GM18502 (cell line): ENCODE results near the gene CHST11.

ENCODE experiments used
- ATAC-seq: cut with Tn5 transposase; IDR thresholded peaks from one replicate; pipeline ENCODE4 v1.9.1; 2021; ENCODE audit warnings: mild to moderate bottlenecking; ENCODE audit not compliant: unreplicated experiment, poor library complexity

CHST11 gene

DNA sequence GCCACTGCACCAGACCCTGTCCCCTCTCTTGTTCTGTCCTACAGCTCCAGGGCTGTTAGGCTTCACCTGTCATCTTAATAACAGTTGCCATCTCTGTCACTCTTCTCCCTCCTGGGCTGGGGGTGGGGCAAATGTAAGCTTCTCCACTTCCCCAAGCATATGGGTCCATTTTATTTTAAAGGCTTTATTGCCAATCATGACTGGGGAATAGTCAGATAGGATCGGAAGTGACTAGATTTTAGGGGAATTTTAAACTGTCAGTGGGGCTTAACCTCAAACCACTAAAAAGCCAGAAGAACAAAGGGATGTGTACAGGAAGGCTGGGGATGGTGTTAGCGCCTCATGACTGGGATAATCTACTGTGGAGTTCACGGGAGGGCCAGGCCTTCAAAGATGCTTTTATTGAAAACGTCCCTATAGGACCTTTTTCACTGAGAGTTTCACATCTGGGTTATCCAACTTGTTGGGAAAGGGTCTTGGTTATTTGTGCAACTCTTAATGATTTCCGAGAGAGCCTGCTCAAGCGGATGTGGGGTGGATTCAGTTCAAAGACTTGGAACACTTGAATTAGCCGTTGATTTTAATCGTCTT is 41.6 kb downstream of the CHST11 start:
- ATAC-seq: no peak

DNA sequence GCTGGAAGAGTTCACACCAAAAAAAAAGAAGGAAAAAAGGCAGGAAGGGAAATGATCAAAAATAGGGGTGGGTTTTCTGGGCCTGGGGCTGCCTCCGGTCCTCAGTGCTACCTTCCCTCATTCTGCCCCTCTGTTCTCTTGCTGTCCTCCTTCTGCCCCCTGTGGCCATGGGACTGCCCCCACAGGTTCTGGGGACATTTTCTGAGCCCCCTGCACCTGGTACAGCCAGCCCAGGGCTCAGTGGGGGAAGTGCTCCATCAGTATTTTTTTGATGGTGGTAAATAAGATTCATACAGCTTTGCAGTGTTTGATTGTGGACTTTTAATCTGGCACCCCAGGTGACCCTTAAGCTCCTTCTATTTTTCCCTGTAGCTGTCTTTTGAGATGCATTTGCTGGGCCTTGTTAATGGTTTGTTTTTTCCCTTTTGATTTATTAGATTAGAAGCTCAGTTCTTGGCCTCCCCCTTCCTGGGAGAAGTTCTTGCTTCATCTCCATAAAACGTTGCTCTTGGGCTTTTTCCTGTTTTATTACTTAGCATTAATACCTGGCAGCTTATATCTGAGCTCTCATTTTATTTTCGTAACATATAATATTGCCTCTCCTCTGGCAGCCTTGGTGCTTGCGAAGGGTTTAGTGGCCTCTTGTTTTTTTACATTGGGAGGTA is 43.1 kb downstream of the CHST11 start:
- no peak for ATAC-seq

DNA sequence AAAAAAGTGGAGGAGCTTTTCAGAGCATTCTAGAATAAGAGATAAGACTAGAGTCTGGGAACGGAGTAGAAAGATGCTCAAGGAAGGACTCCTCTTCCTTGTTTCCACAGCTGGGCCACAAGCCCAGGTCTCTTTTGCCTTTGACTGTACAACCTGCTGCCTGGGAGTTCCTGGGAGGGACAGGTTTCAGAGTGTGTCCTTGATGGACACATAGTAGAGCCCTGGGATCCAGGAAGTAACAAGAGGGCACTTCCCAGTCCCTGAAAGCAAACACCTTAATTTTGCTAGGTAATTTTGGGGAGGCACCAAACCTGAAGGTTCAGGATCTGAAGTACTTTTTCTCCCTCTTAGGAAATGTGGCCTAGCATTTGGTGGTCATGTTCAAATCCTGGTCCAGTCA is 44.4 kb downstream of the CHST11 start:
- no peak for ATAC-seq

DNA sequence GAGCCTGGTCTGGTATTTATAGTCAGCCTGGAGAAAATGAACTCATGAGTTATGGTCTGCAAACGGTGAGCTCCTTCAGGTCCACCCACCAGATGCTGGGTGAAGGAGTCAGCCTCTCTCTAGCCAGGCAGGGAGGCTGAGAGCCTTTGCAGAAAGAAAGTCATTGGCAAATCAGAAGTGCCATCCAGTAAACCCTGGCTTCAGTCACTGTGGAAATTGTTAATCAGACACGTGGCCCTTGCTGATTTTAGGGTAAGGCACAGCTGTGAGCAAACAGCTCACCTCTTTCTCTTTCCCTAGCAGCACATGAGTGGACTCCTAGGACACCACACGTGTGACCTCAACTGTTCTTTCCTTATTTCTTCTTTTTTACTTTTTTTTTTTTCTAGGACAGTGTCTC is 44.9 kb downstream of the CHST11 start:
- no peak for ATAC-seq

DNA sequence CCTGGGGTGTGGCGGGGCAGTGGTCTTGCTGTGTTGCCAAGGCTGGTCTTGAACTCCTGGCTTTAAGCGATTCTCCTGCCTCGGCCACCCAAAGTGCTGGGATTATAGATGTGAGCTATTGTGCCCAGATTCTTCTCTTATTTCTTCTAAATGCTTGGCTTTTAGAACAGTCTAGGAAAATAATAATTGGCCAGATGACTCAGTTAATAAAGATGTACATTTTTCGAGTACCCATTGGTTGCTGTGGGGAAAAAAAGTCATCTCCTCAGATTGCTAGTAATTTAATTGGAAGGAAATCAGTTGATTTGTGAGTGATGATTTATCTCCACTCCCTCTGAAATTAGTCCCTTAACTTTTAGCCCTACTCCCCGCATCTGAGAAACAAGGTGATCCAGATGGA is 45.5 kb downstream of the CHST11 start:
- ATAC-seq: no peak

DNA sequence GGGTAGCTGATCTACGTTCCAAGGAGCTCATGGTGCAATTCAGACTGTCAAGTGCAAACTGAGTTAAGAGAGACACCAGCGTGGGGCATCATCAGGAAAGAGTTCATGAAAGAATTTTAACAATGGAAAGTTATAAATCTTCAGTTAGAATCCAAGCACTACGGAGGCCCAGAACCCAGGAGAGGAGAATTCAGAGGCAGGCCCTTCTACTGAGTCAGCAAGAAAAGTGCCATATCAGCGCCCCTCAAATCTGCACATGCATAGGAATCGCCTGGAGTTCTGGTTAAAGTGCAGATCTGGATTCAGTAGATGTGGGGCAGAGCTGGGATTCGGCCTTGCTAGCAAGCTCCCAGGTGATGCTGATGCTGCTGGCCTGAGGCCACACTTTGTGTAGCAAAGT is 45.9 kb downstream of the CHST11 start:
- no peak for ATAC-seq

DNA sequence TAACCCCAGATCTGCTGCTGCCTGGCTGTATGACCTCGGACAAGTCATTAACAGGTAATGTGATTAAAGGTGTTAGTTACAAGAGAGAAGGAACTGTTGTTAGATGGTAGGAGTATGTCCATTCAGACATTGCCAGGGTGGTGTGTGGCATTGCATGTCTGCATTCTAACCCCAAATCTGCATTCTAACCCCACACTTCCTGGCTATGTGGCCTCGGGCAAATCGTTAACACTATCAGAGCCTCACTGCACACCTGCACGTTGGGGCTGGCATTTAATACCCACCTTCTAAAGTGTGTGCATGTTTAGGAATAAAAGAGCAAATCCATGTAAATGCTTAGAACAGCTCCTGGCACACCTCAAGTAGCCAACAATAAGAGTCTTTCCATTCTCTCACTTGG is 46.4 kb downstream of the CHST11 start:
- ATAC-seq: no peak

DNA sequence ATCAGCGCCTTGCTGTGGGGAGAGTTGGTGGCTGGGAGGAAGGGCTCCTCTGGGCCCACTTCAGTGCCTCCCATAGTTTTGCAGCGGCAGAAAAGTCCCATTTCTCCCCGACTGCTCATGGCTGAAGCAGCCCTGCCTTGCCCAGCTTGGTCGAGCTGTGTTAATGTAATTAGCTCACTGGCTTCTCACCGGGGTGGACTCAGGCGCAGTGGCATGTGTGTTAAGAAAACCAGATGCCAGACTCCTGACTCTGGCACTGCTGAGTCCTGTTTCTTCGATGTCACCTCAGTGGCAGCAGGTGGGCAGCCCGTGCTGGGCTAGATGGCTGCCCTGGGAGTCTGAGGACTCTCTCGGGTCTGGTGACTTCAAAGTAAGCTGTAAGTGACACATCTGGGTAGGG is 47.4 kb downstream of the CHST11 start:
- ATAC-seq: no peak

DNA sequence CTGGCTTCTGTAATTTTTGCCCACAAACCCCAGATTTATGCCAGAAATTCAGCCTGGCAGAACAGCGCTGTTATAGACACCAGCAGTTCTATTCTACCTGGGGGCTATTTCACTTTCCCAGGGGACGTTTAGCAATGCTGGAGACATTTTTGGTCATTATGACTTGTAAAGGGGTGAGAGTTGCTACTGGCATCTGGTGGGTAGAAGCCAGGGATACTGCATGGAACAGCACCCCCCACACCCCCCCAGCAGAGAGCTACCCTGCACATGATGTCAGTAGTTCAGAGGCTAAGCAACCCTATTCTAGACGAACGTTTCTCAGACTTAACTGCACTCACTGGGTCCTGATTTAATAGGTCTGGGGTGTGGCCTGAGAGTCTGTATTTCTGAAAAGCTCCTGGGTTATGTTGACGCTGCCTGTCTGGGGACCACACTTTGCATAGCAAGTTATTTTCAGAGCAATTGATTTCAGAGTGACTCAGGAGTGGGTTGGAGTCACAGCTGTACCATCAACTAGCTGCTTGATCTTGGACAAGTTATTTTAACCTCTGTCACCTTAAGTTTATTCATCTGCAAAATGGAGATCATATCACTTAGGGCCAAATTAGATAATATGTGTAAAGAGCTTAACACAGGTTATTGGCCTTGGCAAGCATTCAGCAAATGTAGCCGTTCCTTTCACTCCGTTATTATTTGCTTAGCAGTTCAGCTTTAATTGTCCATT is 48.5 kb downstream of the CHST11 start:
- ATAC-seq: peak; percentile 94

DNA sequence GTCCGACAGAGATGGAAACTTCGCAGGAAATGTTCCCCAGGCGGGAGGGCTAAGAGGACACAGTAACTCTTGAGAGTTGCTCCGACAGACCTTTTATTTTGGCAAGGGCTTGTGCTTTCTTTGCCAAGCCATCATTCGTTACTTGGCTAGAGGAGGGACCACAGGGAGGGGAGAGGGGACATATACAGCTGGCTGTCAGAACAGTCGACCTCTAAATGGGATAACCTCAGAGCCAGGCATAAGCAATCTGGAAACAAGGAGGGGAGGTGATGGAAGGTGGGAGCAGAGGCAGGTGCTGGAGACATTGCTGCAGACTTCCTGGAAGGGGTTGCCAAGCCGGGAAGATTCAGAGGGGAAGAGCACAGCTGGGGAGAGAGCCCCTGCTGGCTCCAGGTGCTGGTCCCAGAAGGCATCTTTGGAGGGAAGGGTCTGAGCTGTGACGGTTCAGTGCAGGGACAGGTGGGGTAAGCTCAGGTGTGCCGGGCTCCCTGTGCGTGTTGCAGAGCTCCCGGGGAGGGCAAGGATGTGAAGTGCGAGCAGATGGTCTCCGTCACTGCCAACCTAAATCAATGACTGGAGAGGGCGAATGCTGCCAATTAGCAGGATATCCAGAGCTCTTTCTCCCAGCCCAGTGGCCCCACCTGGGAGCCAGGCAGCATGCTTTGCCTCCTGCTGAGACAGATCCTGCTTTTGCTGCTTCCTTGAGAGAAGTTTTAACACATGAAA is 50.1 kb downstream of the CHST11 start:
- no peak for ATAC-seq

DNA sequence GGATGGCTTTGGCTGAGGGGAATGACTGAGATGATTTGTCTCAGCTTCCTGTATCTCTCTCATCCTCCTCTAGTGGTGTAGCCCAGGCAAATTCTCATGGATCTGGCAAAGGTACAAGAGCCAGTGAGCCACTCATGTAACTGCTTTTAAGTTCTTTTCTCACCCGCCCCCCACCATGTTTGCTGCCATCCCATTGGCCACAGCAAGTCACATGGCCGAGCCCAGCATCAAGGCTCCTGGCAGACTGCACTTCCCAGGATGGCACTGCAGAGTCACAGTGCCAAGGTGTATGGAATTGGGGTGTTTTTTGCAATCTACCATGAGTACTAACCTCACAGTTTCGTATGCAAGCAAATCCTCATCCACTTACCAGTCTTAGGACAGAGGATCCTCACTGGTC is 50.9 kb downstream of the CHST11 start:
- no peak for ATAC-seq

DNA sequence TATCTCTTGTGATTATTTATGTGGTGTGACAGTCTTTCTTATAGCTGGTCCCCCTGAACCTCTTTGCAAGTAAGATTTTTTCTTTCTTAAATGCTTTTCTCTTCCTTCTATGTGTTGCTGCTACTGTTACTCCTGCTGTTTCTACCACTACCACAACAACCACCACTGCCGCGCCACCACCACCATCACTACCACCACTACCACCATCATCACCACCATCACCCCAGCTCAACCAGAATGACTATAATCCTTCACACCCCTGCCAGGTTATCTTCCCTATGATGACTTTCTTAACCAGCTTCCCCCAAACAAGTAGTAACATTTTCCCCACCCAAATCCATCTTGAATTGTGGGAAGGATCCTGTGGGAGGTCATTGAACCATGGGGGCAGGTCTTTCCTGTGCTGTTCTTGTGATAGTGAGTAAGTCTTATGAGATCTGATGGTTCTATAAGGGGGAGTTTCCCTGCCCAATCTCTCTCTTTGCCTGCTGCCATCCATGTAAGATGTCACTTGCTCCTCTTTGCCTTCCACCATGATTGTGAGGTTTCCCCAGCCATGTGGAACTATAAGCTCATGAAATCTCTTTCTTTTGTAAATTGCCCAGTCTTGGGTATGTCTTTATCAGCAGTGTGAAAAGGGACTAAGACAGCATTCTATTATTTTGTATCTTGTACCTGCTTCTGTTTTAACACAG is 52.2 kb downstream of the CHST11 start:
- ATAC-seq: no peak

DNA sequence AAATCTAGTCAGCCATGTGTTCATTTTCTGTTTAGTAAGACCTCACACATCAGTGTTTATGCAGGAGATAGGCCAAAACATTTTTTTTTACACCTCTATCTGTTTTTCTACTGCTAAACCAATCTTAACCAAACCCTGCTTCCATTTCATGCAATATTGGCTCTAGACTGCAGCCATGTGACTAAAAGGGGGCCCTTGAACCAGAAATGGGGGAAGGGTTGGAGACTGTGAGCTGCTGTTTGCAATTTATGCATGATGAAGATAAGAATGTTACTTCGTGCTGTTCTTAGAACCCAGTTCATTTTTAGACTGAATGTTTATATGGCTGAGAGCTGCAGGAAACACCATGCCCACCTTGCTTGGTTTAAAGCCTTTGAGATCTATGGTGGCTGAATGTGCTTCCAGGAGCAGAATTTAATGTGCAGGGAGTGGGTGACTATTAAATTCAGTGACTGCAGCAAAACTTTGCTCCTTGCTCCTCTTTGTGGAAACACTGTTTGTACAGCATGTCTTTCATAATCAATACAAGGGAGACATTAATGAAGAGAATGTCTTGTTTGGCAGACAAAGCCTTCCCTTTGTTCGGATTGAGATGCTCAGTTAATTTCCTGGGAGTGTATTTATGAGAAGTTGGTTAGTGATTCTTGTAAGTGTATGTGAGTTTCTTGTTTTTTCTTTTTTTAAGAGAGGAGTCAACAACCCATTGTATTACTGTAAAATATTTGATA is 53.6 kb downstream of the CHST11 start:
- no peak for ATAC-seq

DNA sequence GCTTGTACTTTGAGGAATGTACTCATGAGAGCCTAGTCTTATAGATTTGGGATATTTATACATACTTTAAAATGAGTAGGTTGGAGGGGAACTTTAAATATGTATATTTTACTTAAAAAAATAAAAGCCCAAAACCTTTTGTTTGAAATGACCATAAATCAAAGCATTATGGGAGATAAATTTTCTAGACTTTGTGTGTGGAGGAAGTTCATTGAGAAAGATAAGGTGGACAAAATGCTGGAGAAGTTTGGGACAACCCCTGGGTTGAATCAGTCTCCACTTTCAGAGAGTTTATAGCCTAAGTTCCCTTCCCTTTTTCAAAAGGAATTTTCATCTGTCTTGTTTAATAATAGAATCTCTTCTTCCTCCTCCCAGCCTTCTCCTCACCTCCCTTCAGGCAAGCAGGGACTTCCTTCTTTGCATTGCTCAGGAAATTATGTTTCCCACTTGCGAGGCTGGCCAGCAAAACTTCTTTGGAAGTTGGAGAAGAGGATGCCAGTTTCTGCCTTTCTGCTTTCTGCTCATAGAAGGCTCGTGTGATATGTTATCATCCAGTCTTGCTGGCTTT is 54.2 kb downstream of the CHST11 start:
- ATAC-seq: no peak

DNA sequence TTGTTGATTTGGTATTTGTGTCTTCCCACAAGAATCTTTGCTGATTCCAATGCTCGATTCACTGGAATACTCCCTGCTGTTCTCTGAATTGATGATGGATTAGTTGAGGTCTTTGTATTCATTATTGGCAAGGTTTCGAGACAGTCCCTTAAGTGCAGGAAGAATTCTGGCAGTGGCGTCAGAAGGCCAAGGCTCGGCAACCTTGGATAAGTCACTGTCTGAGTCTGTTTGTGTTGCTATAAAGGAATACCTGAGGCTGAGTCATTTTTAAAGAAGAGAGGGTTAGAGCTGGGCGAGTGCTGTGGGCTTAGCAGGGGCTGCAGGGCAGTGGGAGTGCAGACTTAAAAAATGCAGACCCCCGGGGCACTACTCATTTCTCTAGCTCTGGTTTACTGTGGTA is 56.9 kb downstream of the CHST11 start:
- no peak for ATAC-seq

DNA sequence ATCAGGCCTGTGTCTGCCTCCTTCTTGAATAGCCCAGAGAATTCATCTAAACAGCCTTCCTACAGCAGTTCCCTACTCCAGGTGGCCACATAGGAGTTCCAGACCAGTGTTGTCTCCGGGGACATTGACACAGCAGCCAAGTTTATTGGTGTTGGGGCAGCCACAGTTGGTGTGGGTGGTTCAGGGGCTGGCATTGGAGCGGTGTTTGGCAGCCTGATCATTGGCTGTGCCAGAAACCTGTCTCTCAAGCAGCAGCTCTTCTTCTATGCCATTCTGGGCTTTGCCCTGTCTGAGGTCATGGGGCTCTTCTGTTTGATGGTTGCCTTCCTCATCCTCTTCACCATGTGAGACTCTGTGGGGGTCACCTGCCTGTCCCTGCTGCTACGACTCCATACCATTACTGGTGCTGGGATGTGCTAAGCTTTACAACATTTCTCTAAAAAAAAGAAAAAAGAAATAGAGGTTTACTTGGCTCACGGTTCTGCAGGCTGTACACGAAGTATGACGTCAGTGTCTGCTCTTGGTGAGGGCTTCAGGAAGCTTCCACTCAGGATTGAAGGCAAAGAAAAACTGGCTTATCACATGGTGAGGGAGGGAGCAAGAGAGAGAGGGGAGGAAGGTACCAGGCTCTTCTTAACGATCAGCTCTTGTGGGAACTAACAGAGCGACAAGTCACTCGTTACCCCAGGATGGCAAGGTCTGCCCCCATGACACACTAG is 57.5 kb downstream of the CHST11 start:
- ATAC-seq: no peak

DNA sequence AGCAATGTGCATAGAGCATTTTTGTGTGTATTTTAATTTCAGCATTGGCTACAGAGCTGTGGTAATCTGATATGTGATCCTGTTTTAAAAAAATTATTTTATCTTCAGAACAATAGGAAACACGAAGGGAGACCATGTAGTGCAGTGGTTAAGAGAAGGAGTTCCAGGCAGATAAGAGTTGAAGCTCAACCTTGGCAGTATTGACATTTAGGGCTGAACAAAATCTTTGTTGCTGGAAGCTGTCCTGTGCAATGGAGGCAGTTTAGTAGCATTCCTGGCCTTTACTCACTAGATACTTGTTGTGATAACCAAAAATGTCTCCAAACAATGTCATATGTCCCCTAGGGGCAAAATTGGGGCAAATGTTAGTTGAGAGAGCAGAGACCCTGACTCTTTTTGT is 59.2 kb downstream of the CHST11 start:
- no peak for ATAC-seq

DNA sequence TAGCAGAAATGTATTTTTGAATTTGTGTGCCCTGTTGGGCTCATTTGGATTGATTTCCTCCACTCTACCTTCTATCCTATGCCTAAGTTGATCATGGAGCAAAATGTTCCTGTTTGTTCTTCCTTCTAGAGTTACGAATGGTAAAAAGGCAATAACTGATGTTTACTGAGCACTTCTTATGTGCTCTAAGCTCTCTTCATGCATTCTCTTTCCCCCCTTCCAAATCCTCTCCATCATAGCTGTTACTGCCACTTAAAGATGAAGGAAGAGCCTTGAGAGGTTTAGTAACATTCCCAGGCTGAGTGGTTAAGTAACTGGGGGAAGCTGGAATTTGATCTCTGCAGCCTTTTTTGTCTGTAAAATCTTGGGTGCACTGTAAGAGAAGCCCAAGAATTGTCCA is 60.1 kb downstream of the CHST11 start:
- no peak for ATAC-seq

DNA sequence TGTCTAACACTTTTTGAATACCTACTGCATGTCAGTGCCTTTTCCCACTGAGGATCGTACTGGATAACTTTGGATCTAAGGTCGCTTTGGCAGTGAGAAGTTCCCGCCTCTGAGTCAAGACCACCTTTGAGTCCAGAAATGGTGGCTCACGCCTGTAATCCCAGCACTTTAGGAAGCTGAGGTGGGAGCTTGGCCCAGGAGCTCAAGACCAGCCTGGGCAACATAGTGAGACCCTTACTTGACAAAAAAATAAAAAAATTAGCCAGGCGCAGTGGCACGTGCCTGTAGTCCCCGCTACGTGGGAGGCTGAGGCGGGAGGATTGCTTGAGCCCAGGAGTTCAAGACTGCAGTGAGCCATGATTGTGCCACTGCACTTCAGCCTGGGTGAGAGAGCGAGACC is 61.1 kb downstream of the CHST11 start:
- no peak for ATAC-seq
